Cardiac fibroblast (primary cell): ENCODE results near the gene CTIF.

Experiments used
- DNase-seq, 2 donors: peaks; one replicate each; pipeline versions ENCODE4 v3.0.0 to v3.0.0-alpha.2; 2010; ENCODE audit warnings: low read depth in 2 of 2
- H3K4me3 ChIP-seq, 2 donors: replicated peaks in 1 of 2; 1 replicate in 1 of 2; 2 replicates in 1 of 2; pipeline ENCODE4 v1.5.1; 2011; ENCODE audit warnings: low read depth in 2 of 2, low read length in 2 of 2, mild to moderate bottlenecking in 2 of 2, moderate library complexity in 1 of 2
- TF ChIP-seq, protein P1 (sequence below): IDR thresholded peaks from one replicate; pipeline ENCODE4 v1.5.1; 2011; ENCODE audit warnings: low read depth, mild to moderate bottlenecking, low read length, inconsistent platforms

Gene CTIF

DNA sequence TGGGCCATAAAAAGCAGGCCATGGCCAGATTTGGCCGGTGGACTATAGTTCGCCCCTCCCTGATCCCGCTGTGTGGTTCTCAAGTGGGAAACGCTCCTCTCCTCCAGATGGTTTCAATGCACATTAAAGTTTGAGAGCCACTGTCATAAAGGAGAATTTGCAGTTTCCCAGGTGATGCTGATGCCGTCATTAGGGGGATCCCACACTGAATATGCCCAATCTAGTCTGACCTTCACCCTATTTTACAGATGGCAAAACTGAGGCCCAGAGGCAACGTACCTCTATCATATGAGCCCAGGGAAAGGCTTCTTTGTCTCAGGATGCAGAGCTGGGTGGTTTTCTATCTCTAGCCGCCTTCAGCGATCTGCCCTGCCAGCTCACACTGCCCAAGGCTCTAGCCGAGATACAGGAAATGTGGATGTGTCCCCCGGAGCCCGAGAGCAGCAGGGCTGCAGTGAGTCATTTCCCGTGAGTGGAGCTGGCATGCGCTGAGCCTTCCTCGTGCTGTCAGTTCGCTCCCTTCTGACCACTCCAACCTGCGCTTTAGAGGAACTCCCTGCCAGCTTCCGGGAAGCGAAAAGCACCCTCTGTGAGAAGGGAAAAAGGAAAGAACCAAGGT, 295.7 kb downstream of the CTIF start:
- TF ChIP-seq, protein P1, sequence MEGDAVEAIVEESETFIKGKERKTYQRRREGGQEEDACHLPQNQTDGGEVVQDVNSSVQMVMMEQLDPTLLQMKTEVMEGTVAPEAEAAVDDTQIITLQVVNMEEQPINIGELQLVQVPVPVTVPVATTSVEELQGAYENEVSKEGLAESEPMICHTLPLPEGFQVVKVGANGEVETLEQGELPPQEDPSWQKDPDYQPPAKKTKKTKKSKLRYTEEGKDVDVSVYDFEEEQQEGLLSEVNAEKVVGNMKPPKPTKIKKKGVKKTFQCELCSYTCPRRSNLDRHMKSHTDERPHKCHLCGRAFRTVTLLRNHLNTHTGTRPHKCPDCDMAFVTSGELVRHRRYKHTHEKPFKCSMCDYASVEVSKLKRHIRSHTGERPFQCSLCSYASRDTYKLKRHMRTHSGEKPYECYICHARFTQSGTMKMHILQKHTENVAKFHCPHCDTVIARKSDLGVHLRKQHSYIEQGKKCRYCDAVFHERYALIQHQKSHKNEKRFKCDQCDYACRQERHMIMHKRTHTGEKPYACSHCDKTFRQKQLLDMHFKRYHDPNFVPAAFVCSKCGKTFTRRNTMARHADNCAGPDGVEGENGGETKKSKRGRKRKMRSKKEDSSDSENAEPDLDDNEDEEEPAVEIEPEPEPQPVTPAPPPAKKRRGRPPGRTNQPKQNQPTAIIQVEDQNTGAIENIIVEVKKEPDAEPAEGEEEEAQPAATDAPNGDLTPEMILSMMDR, result no peak
- DNase-seq, result peak; percentile 93
- H3K4me3 ChIP-seq, result peak overlapping the region in 1 of 2 donors; percentile 11

DNA sequence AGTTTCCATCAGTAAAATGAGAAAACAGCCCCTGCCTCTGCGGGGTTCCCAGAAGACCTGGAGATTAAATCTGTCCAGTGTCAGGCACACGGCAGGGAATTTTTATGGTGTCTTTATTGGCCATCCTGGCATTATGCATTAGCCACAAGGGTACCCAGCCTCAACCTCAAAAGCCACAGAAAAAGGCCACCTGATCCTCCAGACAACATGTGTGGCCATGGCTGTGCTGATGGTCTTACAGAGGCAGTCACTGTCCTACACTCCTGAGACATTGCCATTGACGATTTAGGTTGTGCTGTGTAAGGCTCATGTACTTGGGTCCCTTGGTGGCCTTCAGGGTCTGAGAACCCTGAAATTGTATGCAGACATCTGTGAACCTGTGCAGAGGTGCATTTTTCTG, 296.3 kb downstream of the CTIF start:
- H3K4me3 ChIP-seq, result no peak overlapping the region
- TF ChIP-seq, protein P1, result no peak
- no peak for DNase-seq

DNA sequence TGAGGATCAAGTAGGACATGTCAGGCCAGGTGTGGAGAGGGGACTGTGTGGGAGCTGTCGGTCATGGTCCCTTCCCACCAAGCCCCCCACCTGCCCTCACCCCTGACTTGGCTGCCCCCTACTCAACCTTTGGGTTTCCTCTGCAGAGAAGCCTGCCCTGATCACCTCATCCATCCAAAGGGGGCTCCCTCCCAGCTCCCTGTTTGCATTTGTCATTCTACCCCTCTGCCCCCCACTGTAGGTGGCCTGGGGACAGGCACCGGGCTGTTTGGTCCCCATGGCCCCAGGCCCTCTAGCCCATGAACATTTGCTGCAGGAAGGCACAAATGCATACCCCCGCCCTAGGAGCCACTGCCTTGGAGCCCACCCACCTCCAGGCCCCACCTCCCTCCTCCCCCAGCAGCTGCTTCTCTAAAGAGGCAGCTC, 296.9 kb downstream of the CTIF start:
- H3K4me3 ChIP-seq, result no peak overlapping the region
- TF ChIP-seq, protein P1, result no peak
- no peak for DNase-seq

DNA sequence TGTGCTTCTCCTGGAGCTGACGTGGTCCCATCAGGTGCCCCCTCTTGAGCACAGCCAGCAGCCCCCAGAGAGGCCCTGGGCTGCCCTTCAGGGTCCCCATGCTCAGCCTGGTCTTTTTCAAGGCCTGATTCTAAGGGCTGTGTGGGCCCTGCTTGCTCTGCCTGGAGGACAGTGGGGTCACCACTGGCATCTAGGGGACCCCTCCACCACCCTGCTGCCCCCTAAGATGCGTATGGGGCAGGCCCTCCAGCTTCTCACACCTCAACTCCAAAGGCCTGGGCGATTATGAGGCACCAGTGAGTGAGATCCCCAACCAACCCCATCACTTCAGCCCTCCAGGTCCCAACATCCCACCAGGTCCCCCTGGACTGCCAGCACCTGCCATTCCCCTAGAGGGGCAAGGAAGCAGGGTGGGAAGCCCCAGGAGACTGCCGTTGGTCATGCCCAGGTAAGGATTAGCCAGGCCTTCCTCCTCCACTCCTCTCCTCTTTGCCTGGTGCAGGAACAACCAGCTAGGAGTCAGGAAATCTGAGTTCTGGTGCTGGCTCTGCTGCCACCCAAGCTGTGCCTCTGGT, 297.5 kb downstream of the CTIF start:
- H3K4me3 ChIP-seq, result no peak overlapping the region
- DNase-seq, result no peak
- TF ChIP-seq, protein P1, result no peak

DNA sequence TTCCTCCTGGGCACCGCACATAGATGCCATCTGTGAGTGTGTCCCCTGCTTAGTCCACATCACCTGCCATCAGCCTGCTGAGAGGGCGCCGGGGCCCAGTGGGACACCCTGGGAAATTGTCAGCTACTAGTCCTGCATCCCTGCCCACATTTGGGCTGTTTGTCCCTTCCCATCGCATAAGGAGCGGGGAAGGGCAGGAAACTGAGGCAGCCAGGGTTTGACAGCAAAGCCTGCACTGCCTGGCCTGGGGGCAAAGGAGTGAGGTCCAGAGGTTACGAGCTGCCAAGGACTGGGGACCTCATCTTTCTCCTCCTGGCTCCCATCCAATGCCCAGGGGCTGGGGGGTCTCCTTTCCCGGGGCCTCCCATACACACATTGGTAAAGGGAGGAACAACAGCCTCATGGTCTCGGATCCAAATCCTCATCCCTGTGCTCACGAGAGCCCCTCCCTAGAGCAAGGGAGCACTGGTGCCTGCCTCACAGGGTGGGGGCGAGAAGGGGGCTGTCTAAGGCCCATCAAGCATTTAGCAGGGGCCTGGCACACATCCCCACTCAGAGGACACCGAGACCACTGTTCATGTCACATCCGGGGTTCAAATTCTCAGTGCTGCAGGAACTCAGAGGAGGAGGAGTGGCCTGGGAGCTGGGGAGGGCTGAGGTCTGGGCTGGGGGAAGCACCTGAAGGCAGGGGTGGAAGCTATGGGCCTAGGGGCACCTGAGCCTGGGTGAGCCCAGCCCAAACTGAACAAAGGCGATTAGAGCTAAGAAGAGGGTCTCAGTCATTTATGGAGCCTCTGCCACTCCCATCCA, 298.2 kb downstream of the CTIF start:
- H3K4me3 ChIP-seq, result no peak overlapping the region
- no peak for DNase-seq
- TF ChIP-seq, protein P1, result no peak

DNA sequence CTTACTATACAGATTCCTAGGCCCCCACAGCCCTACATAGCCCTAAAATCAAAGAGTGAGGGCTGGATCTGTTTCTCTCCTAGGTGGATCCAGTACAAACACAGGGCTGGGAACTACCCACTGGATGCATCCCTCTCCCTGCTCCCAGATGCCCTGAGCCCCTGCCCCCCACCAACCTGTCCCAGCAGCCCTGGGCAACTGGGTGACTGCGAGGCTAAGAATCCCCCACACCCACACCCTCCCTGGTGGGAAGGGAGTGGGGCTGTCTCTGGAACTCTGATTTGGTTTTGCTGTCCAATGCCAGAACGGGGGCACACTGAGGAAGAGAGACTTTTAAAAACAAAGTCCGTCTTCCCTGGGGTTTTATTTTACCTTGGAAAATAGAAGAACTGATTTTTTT, 298.8 kb downstream of the CTIF start:
- no peak for DNase-seq
- H3K4me3 ChIP-seq, result no peak overlapping the region
- TF ChIP-seq, protein P1, result no peak
